WTC11 (cell line): ENCODE data around the gene MYL11. TPM values are rescaled to one million over a fixed set of nuclear protein-coding genes. Genes with fewer than 3 reads are reported as not detected.

Source experiments
- ATAC-seq: fragments of 200-7000 bp; cut with Tn5 transposase; 2 replicates; pipeline ENCODE4 v1.10.0; 2021; ENCODE audit warnings: mild to moderate bottlenecking, moderate library complexity
- CTCF ChIA-PET: fragments of 300-600 bp; sonication (Branson Sonifier 250); formaldehyde crosslinking; loops from one replicate; lab custom pipeline; 2021; ENCODE audit warnings: antibody characterized with exemption; lab: Charles Lee
- POLR2A ChIA-PET: fragments of 350-600 bp; sonication (Branson Sonifier 250); formaldehyde crosslinking; loops from one replicate; lab custom pipeline; 2021; ENCODE audit warnings: antibody characterized with exemption; lab: Charles Lee
- DNase-seq: peaks from one replicate; pipeline ENCODE4 v3.0.0; 2021; ENCODE audit warnings: low spot score
- H3K27ac Mint-ChIP-seq: 2 replicates; pipeline ENCODE4 v1.8.0; 2021; ENCODE audit warnings: mixed read lengths
- H3K27me3 Mint-ChIP-seq: 2 replicates; pipeline ENCODE4 v1.8.0; 2021; ENCODE audit warnings: low read depth, mild to moderate bottlenecking, moderate library complexity, mixed read lengths
- H3K36me3 Mint-ChIP-seq: 2 replicates; pipeline ENCODE4 v1.8.0; 2021; ENCODE audit warnings: mixed read lengths
- H3K4me1 Mint-ChIP-seq: 2 replicates; pipeline ENCODE4 v1.8.0; 2022; ENCODE audit warnings: mixed read lengths
- H3K4me3 Mint-ChIP-seq: 2 replicates; pipeline ENCODE4 v1.8.0; 2021; ENCODE audit warnings: mild to moderate bottlenecking, moderate library complexity, mixed read lengths
- H3K9me3 Mint-ChIP-seq: 2 replicates; pipeline ENCODE4 v1.8.0; 2021; ENCODE audit warnings: mixed read lengths
- ATF3 ChIP-seq: sonication (generic); formaldehyde crosslinking; conservative IDR thresholded peaks from 2 replicates; pipeline ENCODE4 v1.8.1; 2022; ENCODE audit warnings: mild to moderate bottlenecking, missing genetic modification reagents
- CREM ChIP-seq: sonication (generic); formaldehyde crosslinking; IDR thresholded peaks from 2 replicates; pipeline ENCODE4 v1.8.1; 2022; ENCODE audit warnings: mild to moderate bottlenecking, missing genetic modification reagents, moderate library complexity
- EMX1 ChIP-seq: fragments of 250-450 bp; sonication (Bioruptor Pico); IDR thresholded peaks from 2 replicates; pipeline ENCODE4 v1.8.0; 2021; ENCODE audit warnings: mild to moderate bottlenecking
- ETV6 ChIP-seq: sonication (generic); formaldehyde crosslinking; IDR thresholded peaks from 2 replicates; pipeline ENCODE4 v1.8.1; 2022; ENCODE audit warnings: mild to moderate bottlenecking, missing genetic modification reagents
- FOXJ3 ChIP-seq: sonication (generic); formaldehyde crosslinking; IDR thresholded peaks from 2 replicates; pipeline ENCODE4 v1.9.0; 2021; ENCODE audit warnings: missing genetic modification reagents, mild to moderate bottlenecking, borderline replicate concordance
- FOXK1 ChIP-seq: sonication (generic); formaldehyde crosslinking; IDR thresholded peaks from 2 replicates; pipeline ENCODE4 v1.8.0; 2022; ENCODE audit warnings: mild to moderate bottlenecking, moderate library complexity, missing genetic modification reagents
- IRF2 ChIP-seq: sonication (generic); formaldehyde crosslinking; IDR thresholded peaks from 2 replicates; pipeline ENCODE4 v1.8.0; 2022; ENCODE audit warnings: low read depth, missing genetic modification reagents, borderline replicate concordance
- PREB ChIP-seq: sonication (generic); formaldehyde crosslinking; IDR thresholded peaks from 2 replicates; pipeline ENCODE4 v1.8.1; 2022; ENCODE audit warnings: mild to moderate bottlenecking, missing genetic modification reagents, moderate library complexity, borderline replicate concordance
- PRRX2 ChIP-seq: fragments of 250-450 bp; sonication (Bioruptor Pico); IDR thresholded peaks from 2 replicates; pipeline ENCODE4 v1.8.0; 2021; ENCODE audit warnings: mild to moderate bottlenecking
- RORB ChIP-seq: fragments of 250-450 bp; sonication (Bioruptor Pico); IDR thresholded peaks from 2 replicates; pipeline ENCODE4 v1.9.0; 2021; ENCODE audit warnings: mild to moderate bottlenecking
- SP1 ChIP-seq: sonication (generic); formaldehyde crosslinking; conservative IDR thresholded peaks from 2 replicates; pipeline ENCODE4 v1.8.1; 2022; ENCODE audit warnings: missing genetic modification reagents
- TCF7 ChIP-seq: sonication (generic); formaldehyde crosslinking; IDR thresholded peaks from 2 replicates; pipeline ENCODE4 v1.8.0; 2022; ENCODE audit warnings: mild to moderate bottlenecking, low read depth, missing genetic modification reagents, moderate library complexity
- ZNF121 ChIP-seq: sonication (generic); formaldehyde crosslinking; IDR thresholded peaks from 2 replicates; pipeline ENCODE4 v1.8.0; 2023; ENCODE audit warnings: missing genetic modification reagents
- ZNF512 ChIP-seq: sonication (generic); formaldehyde crosslinking; IDR thresholded peaks from 2 replicates; pipeline ENCODE4 v1.8.1; 2022; ENCODE audit warnings: missing genetic modification reagents, borderline replicate concordance
- ZNF532 ChIP-seq: fragments of 250-450 bp; sonication (Bioruptor Pico); IDR thresholded peaks from 2 replicates; pipeline ENCODE4 v1.9.0; 2021; ENCODE audit warnings: mild to moderate bottlenecking, borderline replicate concordance
- total RNA-seq: library from RNA; stranded (reverse); gene quantifications from 3 replicates; pipeline ENCODE4 v1.2.3, GENCODE V29; 2021
- TF ChIP-seq, protein P1 (sequence below): sonication (generic); formaldehyde crosslinking; IDR thresholded peaks from 2 replicates; pipeline ENCODE4 v1.8.0; 2023; ENCODE audit warnings: missing genetic modification reagents, mild to moderate bottlenecking, borderline replicate concordance
- TF ChIP-seq, protein P2 (sequence below): sonication (generic); formaldehyde crosslinking; IDR thresholded peaks from 2 replicates; pipeline ENCODE4 v1.8.0; 2023; ENCODE audit warnings: missing genetic modification reagents
- TF ChIP-seq, protein P3 (sequence below): fragments of 250-450 bp; sonication (Bioruptor Pico); IDR thresholded peaks from 2 replicates; pipeline ENCODE4 v1.8.0; 2021; ENCODE audit warnings: mild to moderate bottlenecking

Gene MYL11
- total RNA-seq, 1 experiment from 2014 or later = 1.3 TPM

- TF ChIP-seq, protein P1, sequence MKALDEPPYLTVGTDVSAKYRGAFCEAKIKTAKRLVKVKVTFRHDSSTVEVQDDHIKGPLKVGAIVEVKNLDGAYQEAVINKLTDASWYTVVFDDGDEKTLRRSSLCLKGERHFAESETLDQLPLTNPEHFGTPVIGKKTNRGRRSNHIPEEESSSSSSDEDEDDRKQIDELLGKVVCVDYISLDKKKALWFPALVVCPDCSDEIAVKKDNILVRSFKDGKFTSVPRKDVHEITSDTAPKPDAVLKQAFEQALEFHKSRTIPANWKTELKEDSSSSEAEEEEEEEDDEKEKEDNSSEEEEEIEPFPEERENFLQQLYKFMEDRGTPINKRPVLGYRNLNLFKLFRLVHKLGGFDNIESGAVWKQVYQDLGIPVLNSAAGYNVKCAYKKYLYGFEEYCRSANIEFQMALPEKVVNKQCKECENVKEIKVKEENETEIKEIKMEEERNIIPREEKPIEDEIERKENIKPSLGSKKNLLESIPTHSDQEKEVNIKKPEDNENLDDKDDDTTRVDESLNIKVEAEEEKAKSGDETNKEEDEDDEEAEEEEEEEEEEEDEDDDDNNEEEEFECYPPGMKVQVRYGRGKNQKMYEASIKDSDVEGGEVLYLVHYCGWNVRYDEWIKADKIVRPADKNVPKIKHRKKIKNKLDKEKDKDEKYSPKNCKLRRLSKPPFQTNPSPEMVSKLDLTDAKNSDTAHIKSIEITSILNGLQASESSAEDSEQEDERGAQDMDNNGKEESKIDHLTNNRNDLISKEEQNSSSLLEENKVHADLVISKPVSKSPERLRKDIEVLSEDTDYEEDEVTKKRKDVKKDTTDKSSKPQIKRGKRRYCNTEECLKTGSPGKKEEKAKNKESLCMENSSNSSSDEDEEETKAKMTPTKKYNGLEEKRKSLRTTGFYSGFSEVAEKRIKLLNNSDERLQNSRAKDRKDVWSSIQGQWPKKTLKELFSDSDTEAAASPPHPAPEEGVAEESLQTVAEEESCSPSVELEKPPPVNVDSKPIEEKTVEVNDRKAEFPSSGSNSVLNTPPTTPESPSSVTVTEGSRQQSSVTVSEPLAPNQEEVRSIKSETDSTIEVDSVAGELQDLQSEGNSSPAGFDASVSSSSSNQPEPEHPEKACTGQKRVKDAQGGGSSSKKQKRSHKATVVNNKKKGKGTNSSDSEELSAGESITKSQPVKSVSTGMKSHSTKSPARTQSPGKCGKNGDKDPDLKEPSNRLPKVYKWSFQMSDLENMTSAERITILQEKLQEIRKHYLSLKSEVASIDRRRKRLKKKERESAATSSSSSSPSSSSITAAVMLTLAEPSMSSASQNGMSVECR (CRISPR knock-in tag) = peak; percentile 95
- peak; percentile 96 for TF ChIP-seq ETV6 (CRISPR knock-in tag)
- TF ChIP-seq RORB (CRISPR knock-in tag) = no peak
- peak; percentile 98 for TF ChIP-seq FOXK1
- peak; percentile 6; the same call in 1 of the 2 replicates for TF ChIP-seq ZNF121 (CRISPR knock-in tag)
- peak; percentile 88 for TF ChIP-seq TCF7
- no peak for TF ChIP-seq FOXJ3 (CRISPR knock-in tag)
- TF ChIP-seq, protein P2, sequence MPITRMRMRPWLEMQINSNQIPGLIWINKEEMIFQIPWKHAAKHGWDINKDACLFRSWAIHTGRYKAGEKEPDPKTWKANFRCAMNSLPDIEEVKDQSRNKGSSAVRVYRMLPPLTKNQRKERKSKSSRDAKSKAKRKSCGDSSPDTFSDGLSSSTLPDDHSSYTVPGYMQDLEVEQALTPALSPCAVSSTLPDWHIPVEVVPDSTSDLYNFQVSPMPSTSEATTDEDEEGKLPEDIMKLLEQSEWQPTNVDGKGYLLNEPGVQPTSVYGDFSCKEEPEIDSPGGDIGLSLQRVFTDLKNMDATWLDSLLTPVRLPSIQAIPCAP (CRISPR knock-in tag) = peak; percentile 61
- 0 out of 2 replicates have a peak, but pooled peaks have one; percentile 39 for TF ChIP-seq IRF2 (CRISPR knock-in tag)
- peak; percentile 89 for TF ChIP-seq SP1
- TF ChIP-seq EMX1 = peak; percentile 70; the same call in 1 of the 2 replicates
- TF ChIP-seq PRRX2 (CRISPR knock-in tag) = 0 out of 2 replicates have a peak, but pooled peaks have one; percentile 42
- no peak for TF ChIP-seq ZNF532 (CRISPR knock-in tag)
Observed at GRCh38 chr16:30417529-30418349, 43.1 kb downstream of the MYL11 start (continued).

- ATAC-seq (no peak), DNase-seq (no peak)
- H3K4me1 Mint-ChIP-seq = peaks cover 9% of the 10 kb centered on the region
- peaks cover 34% of the 10 kb centered on the region for H3K36me3 Mint-ChIP-seq
- POLR2A ChIA-PET = interaction anchor here (0.6 to 1.5 kb wide), 16 partner anchors 9 to 274 kb away, joined by 3 to 15 read pairs (median 5); partner anchors contain the start of genes DCTPP1, ZNF48, ZNF688 and ZNF689
- no peaks in the 10 kb centered on the region for H3K27me3 Mint-ChIP-seq
- H3K27ac Mint-ChIP-seq = peak overlapping the region; percentile 15; the same call in 1 of the 2 replicates
- CTCF ChIA-PET = interaction anchor here (0.6 to 5.7 kb wide), 24 partner anchors 10 to 327 kb away, joined by 3 to 73 read pairs (median 6); partner anchors contain the start of genes DCTPP1, FBRS, GDPD3 and PRR14
- peak overlapping the region; percentile 54 for H3K4me3 Mint-ChIP-seq
- no peaks in the 10 kb centered on the region for H3K9me3 Mint-ChIP-seq
- no peak for TF ChIP-seq ATF3 (CRISPR knock-in tag)
- no peak for TF ChIP-seq EMX1
- TF ChIP-seq ZNF512 = no peak
- TF ChIP-seq PREB (CRISPR knock-in tag) = no peak
- TF ChIP-seq, protein P2 (CRISPR knock-in tag) = no peak
- TF ChIP-seq, protein P3, sequence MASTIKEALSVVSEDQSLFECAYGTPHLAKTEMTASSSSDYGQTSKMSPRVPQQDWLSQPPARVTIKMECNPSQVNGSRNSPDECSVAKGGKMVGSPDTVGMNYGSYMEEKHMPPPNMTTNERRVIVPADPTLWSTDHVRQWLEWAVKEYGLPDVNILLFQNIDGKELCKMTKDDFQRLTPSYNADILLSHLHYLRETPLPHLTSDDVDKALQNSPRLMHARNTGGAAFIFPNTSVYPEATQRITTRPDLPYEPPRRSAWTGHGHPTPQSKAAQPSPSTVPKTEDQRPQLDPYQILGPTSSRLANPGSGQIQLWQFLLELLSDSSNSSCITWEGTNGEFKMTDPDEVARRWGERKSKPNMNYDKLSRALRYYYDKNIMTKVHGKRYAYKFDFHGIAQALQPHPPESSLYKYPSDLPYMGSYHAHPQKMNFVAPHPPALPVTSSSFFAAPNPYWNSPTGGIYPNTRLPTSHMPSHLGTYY (CRISPR knock-in tag) = no peak
- TF ChIP-seq CREM (CRISPR knock-in tag) = no peak
Observed at GRCh38 chr16:30418350-30419181, 44.0 kb downstream of the MYL11 start.
